GM12873 (cell line): Measurements from ENCODE around the gene NRP2.

Experiments
- TF ChIP-seq, protein P1 (sequence below): IDR thresholded peaks from 2 replicates; pipeline ENCODE4 v1.5.1; 2012; ENCODE audit warnings: low read depth, mild to moderate bottlenecking, moderate library complexity, low read length, control low read depth; ENCODE audit not compliant: insufficient read depth; ENCODE audit errors: missing control alignments

NRP2 gene

DNA sequence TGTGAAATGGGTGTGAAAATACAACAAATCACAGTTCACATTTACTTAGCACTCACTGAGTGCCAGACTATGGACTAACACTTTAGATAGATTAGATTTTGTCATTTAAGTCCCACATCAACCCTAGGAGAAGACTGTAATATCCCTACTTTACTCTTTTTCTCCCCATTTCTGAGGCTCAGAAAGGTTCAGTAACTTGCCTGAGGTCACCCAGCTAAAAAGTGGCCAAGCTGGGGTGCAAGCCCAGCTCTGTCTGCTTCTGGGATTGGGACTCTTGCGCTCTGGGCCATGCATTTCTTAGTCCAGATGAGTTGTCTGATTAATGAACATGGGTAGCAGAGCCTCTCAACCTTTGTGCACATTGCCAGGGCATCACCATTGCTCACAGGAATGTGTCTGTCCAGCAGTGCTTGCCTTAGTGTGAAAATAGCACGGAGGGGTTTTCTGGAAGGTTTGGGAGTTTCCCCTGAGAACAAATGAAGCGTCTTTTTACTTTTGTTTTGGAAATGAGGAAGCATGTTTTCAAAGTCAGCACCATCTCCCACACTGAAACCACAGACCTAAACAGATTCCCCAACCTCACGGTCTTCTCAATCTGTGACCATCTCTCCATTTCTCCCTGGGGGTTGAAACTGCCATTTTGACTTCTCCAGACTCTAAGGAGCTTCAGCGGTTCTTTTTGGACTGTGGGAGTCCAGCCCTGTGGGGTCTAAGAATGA is 31.9 kb downstream of the NRP2 start:
- TF ChIP-seq, protein P1, sequence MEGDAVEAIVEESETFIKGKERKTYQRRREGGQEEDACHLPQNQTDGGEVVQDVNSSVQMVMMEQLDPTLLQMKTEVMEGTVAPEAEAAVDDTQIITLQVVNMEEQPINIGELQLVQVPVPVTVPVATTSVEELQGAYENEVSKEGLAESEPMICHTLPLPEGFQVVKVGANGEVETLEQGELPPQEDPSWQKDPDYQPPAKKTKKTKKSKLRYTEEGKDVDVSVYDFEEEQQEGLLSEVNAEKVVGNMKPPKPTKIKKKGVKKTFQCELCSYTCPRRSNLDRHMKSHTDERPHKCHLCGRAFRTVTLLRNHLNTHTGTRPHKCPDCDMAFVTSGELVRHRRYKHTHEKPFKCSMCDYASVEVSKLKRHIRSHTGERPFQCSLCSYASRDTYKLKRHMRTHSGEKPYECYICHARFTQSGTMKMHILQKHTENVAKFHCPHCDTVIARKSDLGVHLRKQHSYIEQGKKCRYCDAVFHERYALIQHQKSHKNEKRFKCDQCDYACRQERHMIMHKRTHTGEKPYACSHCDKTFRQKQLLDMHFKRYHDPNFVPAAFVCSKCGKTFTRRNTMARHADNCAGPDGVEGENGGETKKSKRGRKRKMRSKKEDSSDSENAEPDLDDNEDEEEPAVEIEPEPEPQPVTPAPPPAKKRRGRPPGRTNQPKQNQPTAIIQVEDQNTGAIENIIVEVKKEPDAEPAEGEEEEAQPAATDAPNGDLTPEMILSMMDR: no peak

DNA sequence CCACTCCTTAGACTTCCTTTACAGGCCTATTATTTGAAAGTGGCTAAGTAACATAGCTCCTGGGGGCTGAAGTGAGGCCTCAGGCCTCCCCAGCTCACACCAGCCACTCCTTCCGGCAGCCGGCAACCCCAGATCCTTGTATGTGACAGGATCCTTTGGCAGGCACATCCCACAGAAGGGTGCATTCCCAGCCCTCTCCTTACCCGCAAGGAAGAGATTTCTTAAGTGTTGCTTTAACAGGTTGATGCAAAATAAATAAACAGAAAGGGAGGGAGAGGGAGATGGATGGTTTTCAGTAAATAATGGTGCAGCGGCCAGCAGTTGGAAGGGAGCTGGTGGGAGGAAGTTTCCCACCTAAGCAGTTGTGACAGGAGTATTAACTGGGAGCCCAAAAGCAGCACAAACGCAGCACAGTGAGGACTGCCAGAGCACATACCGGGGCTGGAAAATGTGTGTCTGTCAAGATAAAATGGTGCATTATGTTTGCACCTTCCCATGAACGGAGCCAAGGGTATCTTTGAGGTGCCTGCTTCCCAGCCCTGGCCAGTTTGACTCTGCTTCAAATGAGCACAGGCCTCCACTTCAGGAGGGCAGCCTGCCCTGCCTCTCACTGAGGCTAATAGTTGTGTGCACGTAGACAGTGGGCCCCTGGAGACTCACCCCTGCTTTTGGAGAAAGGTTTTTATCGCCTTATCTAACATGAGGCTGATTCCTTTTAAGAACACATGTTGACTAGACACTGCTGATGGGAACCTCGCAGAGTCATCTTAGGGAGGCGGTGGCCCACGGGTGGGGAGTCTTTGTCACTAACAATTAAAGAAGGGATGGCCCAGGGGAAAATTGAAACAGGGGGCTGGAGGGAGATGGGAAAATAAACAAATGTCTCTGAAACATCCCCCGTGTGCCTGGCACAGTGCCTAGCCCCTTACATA is 32.8 kb downstream of the NRP2 start:
- TF ChIP-seq, protein P1: no peak

DNA sequence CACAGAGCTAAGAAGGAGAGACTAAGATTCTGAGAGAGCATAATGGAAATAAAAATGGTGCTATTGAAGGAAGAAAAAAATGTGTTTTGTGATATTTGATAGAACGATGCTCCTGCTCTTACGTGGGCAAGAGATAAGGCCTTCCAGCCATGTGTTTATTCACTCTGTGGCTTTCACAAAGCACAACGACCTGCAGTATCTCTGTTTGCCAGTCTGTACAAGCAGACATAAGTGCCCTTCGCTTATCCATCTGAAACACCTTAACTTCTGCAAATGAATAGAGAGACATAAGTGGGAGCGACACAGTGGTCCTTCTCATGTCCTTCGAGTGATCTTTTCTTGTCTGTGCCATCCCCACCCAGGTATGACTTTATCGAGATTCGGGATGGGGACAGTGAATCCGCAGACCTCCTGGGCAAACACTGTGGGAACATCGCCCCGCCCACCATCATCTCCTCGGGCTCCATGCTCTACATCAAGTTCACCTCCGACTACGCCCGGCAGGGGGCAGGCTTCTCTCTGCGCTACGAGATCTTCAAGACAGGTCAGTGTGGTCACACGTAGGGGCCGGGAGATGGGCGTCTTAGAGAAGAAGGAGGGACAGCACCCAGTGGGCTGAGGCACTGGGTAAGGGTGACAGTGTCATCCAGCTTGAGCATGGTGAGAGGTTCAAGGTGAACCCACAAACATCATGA is 33.7 kb downstream of the NRP2 start:
- TF ChIP-seq, protein P1: no peak

DNA sequence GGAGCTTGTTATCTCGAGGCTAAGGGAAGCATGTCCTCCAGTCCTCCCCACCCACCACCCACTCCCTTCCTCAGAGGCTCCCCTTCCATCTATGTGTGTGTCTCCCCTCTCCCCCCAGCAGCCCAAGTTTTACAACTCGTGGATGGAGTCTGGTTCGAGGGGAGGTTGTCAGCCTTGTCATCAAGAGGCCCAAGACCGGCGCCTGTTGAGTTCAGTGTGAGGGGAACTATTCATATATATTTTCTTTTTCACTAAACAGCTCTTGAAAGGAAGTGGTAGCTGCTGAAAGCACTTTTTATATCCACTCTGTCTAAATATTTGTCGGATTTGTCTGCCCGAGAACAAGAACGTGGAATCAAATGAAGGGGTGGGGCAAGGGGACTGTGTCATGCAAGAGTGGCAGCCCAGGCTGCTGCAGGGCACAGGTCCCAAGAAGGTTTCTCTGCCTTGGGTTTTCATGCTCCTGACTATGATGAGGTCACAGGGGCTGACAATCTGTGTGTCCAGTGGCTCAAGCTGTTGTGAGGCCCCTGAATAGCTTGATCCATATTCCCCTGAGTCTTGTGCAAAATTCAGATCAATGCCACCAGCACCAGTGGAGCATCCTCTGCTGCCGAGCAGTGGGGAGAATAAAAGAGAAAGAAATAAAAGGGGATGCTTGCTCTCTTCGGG is 35.0 kb downstream of the NRP2 start:
- TF ChIP-seq, protein P1: no peak

DNA sequence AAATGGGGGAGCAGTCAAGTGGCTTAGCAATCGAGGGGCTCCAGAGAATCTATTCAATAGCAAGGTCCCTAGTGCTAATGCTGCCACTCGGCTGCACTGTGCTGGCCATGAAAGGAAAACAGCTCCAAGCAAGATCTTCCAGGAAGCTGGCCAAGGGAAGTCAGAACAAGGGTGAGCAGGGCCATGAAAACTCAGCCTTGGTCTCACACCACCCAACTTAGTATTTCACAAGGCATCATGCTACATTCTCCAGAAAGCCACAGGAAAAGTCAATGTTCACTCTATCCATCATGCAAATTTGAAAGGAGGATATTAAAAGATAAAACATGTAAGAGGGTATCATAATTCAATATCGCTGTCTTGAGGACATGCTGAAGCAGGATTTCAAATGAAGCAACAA is 35.7 kb downstream of the NRP2 start:
- TF ChIP-seq, protein P1: no peak

DNA sequence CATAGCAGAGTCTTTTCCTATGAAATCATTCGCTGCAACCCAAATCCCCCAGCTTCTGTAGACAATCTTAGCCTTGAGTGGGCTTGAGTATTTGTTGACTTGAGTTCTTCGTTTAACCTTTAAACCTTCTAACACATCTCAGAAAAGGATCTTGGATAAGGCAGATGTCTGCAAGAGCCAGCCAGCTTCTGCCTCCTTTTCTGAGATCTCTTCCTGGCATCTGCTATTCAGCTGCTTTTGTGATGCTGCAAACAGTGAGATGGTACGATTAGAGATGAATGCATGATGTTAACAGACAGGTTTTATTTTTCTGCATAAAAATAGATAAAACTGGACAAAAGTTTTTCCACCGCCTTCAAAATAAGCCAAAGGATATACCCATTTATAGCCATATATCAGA is 37.5 kb downstream of the NRP2 start:
- TF ChIP-seq, protein P1: no peak

DNA sequence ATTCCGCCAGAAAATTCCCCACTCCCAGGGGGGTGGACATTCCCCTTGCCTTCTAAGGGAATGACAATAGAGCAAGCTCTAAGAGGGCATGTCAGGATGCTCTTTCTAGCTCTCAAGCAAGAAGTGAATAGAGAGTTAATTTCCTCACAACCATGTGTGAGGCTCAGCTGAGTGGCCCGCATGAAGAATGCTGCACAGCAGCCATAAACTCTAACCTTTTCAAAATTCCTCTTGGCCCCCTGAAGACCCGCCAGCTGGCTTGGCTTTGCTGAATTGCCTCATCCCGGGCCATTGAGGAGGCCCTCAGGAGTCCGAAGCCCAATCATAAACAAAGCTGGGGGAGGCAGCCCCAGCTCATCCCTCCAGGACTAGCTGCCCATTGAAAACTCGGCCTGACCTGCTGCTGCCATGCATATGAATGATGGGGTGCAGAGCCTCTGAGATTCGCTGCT is 38.2 kb downstream of the NRP2 start:
- TF ChIP-seq, protein P1: no peak
